ENCODE results near the gene ARMCX4.
"Not testable (repeated sequence)": the region's sequence is repeated elsewhere in the genome, so short reads cannot be mapped to it uniquely, and the experiment has no call there.

ARMCX4 gene

GRCh38 chrX:101488796-101489195 is 3.5 kb downstream of the ARMCX4 start:
- H3K36me3 ChIP-seq (ENCODE audit: control insufficient read depth in 1 of 2, insufficient read depth in 2 of 2, low read depth in 1 of 2, low read length in 2 of 2): peaks cover 27 to 41% of the 10 kb centered on the region in 2 experiments
- H2BK120ac ChIP-seq (ENCODE audit: low read depth, low read length): no peak overlapping the region
- no peak overlapping the region for H3K4ac ChIP-seq (ENCODE audit: low read depth in 1 of 2, low read length in 2 of 2)
- no peaks in the 10 kb centered on the region for H3K9me3 ChIP-seq (ENCODE audit: control insufficient read depth, low read length)
- H4K8ac ChIP-seq (ENCODE audit: low read length): no peak overlapping the region
- 94% methylated on average over 2 of the region's 2 CpGs for WGBS
- H2BK15ac ChIP-seq (ENCODE audit: low read depth, poor library complexity, severe bottlenecking): no peak overlapping the region
- no peak for DNase-seq
- H2AK5ac ChIP-seq (ENCODE audit: low read length, severe bottlenecking): no peak overlapping the region
- H3K4me1 ChIP-seq (ENCODE audit: control insufficient read depth, insufficient read depth, low read depth, low read length): peaks cover 2% of the 10 kb centered on the region
- no peak overlapping the region for H3K14ac ChIP-seq (ENCODE audit: low read length in 2 of 2)
- no peak overlapping the region for H4K91ac ChIP-seq (ENCODE audit: low read length)
- peaks cover 0 to 5% of the 10 kb centered on the region in 2 experiments for H3K27me3 ChIP-seq (ENCODE audit: control insufficient read depth in 1 of 2, insufficient read depth in 1 of 2, low read length in 2 of 2)
- H3K79me1 ChIP-seq (replicated peaks; ENCODE audit: low read length, poor library complexity, severe bottlenecking): peaks cover 47% of the 10 kb centered on the region
- H3K4me2 ChIP-seq (ENCODE audit: low read length, poor library complexity, severe bottlenecking): no peak overlapping the region
- H2BK12ac ChIP-seq (ENCODE audit: low read length in 2 of 2): no peak overlapping the region
- H3K4me3 ChIP-seq (ENCODE audit: insufficient read depth in 1 of 2, low read depth in 1 of 2, low read length in 2 of 2): no peak overlapping the region
- H2AFZ ChIP-seq (ENCODE audit: low read depth, low read length): no peak overlapping the region
- no peak overlapping the region for H3K27ac ChIP-seq (ENCODE audit: low read length, poor library complexity, severe bottlenecking)
- no peak overlapping the region for H3K18ac ChIP-seq (ENCODE audit: low read depth in 1 of 2, low read length in 2 of 2)
- H3K23ac ChIP-seq (ENCODE audit: low read length in 2 of 2): no peak overlapping the region
- no peak overlapping the region for H2BK5ac ChIP-seq (ENCODE audit: low read depth, low read length, poor library complexity, severe bottlenecking)
- no peak overlapping the region for H3K9ac ChIP-seq (ENCODE audit: low read length)

- H3K27me3 ChIP-seq (ENCODE audit: control insufficient read depth in 1 of 2, insufficient read depth in 1 of 2, low read length in 2 of 2): peaks cover 0 to 5% of the 10 kb centered on the region in 2 experiments
- 97% methylated on average over 4 of the region's 4 CpGs for WGBS
- H4K91ac ChIP-seq (ENCODE audit: low read length): no peak overlapping the region
- no peak overlapping the region for H3K27ac ChIP-seq (ENCODE audit: low read length, poor library complexity, severe bottlenecking)
- H3K79me1 ChIP-seq (replicated peaks; ENCODE audit: low read length, poor library complexity, severe bottlenecking): peaks cover 46% of the 10 kb centered on the region
- no peak overlapping the region for H2BK12ac ChIP-seq (ENCODE audit: low read length in 2 of 2)
- H3K23ac ChIP-seq (ENCODE audit: low read length in 2 of 2): no peak overlapping the region
- no peaks in the 10 kb centered on the region for H3K9me3 ChIP-seq (ENCODE audit: control insufficient read depth, low read length)
- no peak for DNase-seq
- no peak overlapping the region for H3K18ac ChIP-seq (ENCODE audit: low read depth in 1 of 2, low read length in 2 of 2)
- no peak overlapping the region for H2BK120ac ChIP-seq (ENCODE audit: low read depth, low read length)
- no peak overlapping the region for H3K4me2 ChIP-seq (ENCODE audit: low read length, poor library complexity, severe bottlenecking)
- H3K14ac ChIP-seq (ENCODE audit: low read length in 2 of 2): no peak overlapping the region
- no peak overlapping the region for H2AK5ac ChIP-seq (ENCODE audit: low read length, severe bottlenecking)
- no peak overlapping the region for H3K9ac ChIP-seq (ENCODE audit: low read length)
- peaks cover 27 to 41% of the 10 kb centered on the region in 2 experiments for H3K36me3 ChIP-seq (ENCODE audit: control insufficient read depth in 1 of 2, insufficient read depth in 2 of 2, low read depth in 1 of 2, low read length in 2 of 2)
- no peak overlapping the region for H2BK5ac ChIP-seq (ENCODE audit: low read depth, low read length, poor library complexity, severe bottlenecking)
- H3K4me3 ChIP-seq (ENCODE audit: insufficient read depth in 1 of 2, low read depth in 1 of 2, low read length in 2 of 2): no peak overlapping the region
- H2AFZ ChIP-seq (ENCODE audit: low read depth, low read length): no peak overlapping the region
- no peak overlapping the region for H2BK15ac ChIP-seq (ENCODE audit: low read depth, poor library complexity, severe bottlenecking)
- peaks cover 2% of the 10 kb centered on the region for H3K4me1 ChIP-seq (ENCODE audit: control insufficient read depth, insufficient read depth, low read depth, low read length)
- H3K4ac ChIP-seq (ENCODE audit: low read depth in 1 of 2, low read length in 2 of 2): no peak overlapping the region
- no peak overlapping the region for H4K8ac ChIP-seq (ENCODE audit: low read length)
Observed at GRCh38 chrX:101491943-101492342, 6.7 kb downstream of the ARMCX4 start.

GRCh38 chrX:101493225-101493624 is 8.0 kb downstream of the ARMCX4 start:
- Histone ChIP-seq H3K4ac (ENCODE audit: low read depth in 1 of 2, low read length in 2 of 2) (no peak overlapping the region), H3K4me2 (ENCODE audit: low read length, poor library complexity, severe bottlenecking) (no peak overlapping the region), H2AK5ac (ENCODE audit: low read length, severe bottlenecking) (no peak overlapping the region), H4K8ac (ENCODE audit: low read length) (no peak overlapping the region), H3K23ac (ENCODE audit: low read length in 2 of 2) (no peak overlapping the region), H2AFZ (ENCODE audit: low read depth, low read length) (no peak overlapping the region), H3K36me3 (ENCODE audit: control insufficient read depth in 1 of 2, insufficient read depth in 2 of 2, low read depth in 1 of 2, low read length in 2 of 2) (peaks cover 17 to 34% of the 10 kb centered on the region in 2 experiments), H2BK15ac (ENCODE audit: low read depth, poor library complexity, severe bottlenecking) (no peak overlapping the region), H3K4me3 (ENCODE audit: insufficient read depth in 1 of 2, low read depth in 1 of 2, low read length in 2 of 2) (no peak overlapping the region), H3K79me1 (replicated peaks; ENCODE audit: low read length, poor library complexity, severe bottlenecking) (peaks cover 44% of the 10 kb centered on the region), H3K14ac (ENCODE audit: low read length in 2 of 2) (no peak overlapping the region), H3K27me3 (ENCODE audit: control insufficient read depth in 1 of 2, insufficient read depth in 1 of 2, low read length in 2 of 2) (no peaks in the 10 kb centered on the region), H4K91ac (ENCODE audit: low read length) (no peak overlapping the region), H3K27ac (ENCODE audit: low read length, poor library complexity, severe bottlenecking) (no peak overlapping the region), H3K9ac (ENCODE audit: low read length) (no peak overlapping the region), H3K9me3 (ENCODE audit: control insufficient read depth, low read length) (no peaks in the 10 kb centered on the region), H3K4me1 (ENCODE audit: control insufficient read depth, insufficient read depth, low read depth, low read length) (peaks cover 2% of the 10 kb centered on the region), H2BK5ac (ENCODE audit: low read depth, low read length, poor library complexity, severe bottlenecking) (no peak overlapping the region), H3K18ac (ENCODE audit: low read depth in 1 of 2, low read length in 2 of 2) (no peak overlapping the region), H2BK12ac (ENCODE audit: low read length in 2 of 2) (no peak overlapping the region), H2BK120ac (ENCODE audit: low read depth, low read length) (no peak overlapping the region)
- WGBS: 100% methylated on average over 1 of the region's 1 CpG
- DNase-seq: no peak

- not testable (repeated sequence) for H3K27ac ChIP-seq (ENCODE audit: low read length, poor library complexity, severe bottlenecking); DNase-seq; H2BK5ac ChIP-seq (ENCODE audit: low read depth, low read length, poor library complexity, severe bottlenecking); H2BK12ac ChIP-seq (ENCODE audit: low read length in 2 of 2); H2BK120ac ChIP-seq (ENCODE audit: low read depth, low read length); H3K27me3 ChIP-seq (ENCODE audit: control insufficient read depth in 1 of 2, insufficient read depth in 1 of 2, low read length in 2 of 2); H2BK15ac ChIP-seq (ENCODE audit: low read depth, poor library complexity, severe bottlenecking); H3K4me1 ChIP-seq (ENCODE audit: control insufficient read depth, insufficient read depth, low read depth, low read length); H3K4ac ChIP-seq (ENCODE audit: low read depth in 1 of 2, low read length in 2 of 2); H3K4me3 ChIP-seq (ENCODE audit: insufficient read depth in 1 of 2, low read depth in 1 of 2, low read length in 2 of 2); H4K91ac ChIP-seq (ENCODE audit: low read length); H3K79me1 ChIP-seq (replicated peaks; ENCODE audit: low read length, poor library complexity, severe bottlenecking); H2AK5ac ChIP-seq (ENCODE audit: low read length, severe bottlenecking); H2AFZ ChIP-seq (ENCODE audit: low read depth, low read length); H3K23ac ChIP-seq (ENCODE audit: low read length in 2 of 2); H3K4me2 ChIP-seq (ENCODE audit: low read length, poor library complexity, severe bottlenecking); H4K8ac ChIP-seq (ENCODE audit: low read length); H3K9ac ChIP-seq (ENCODE audit: low read length); H3K18ac ChIP-seq (ENCODE audit: low read depth in 1 of 2, low read length in 2 of 2); H3K9me3 ChIP-seq (ENCODE audit: control insufficient read depth, low read length); H3K14ac ChIP-seq (ENCODE audit: low read length in 2 of 2)
- WGBS: no CpG with 5 or more reads among the region's 1 CpG
- peaks cover 0 to 20% of the 10 kb centered on the region in 2 experiments for H3K36me3 ChIP-seq (ENCODE audit: control insufficient read depth in 1 of 2, insufficient read depth in 2 of 2, low read depth in 1 of 2, low read length in 2 of 2)
Observed at GRCh38 chrX:101502929-101503328, 17.7 kb downstream of the ARMCX4 start.
